Measurements from ENCODE around the gene KNDC1. TPM values are rescaled to one million over a fixed set of nuclear protein-coding genes. Genes with fewer than 3 reads are reported as not detected.

The KNDC1 gene
- total RNA-seq, 3 donors from 2014 or later: 0.98 to 2.3 TPM; not detected in 1

GRCh38 chr10:133211959-133212852 lies 52.2 kb downstream of the KNDC1 start:
- Histone ChIP-seq H3K27ac (no peak overlapping the region), H3K9me3 (peaks cover 0 to 4% of the 10 kb centered on the region in 2 donors), H3K4me3 (no peak overlapping the region), H3K4me1 (no peaks in the 10 kb centered on the region), H3K36me3 (no peaks in the 10 kb centered on the region), H3K27me3 (peaks cover 0 to 22% of the 10 kb centered on the region in 2 donors)
- intact Hi-C loops (cut with DNase I; ENCODE audit: low total_unique reads): no loop called here
- DNase-seq (ENCODE audit: low spot score in 2 of 2): no peak
- TF ChIP-seq POLR2A (IDR thresholded peaks at IDR 0.05): no peak
- TF ChIP-seq CTCF (IDR thresholded peaks at IDR 0.05): no peak
- TF ChIP-seq POLR2AphosphoS5 (IDR thresholded peaks at IDR 0.05): no peak

DNA sequence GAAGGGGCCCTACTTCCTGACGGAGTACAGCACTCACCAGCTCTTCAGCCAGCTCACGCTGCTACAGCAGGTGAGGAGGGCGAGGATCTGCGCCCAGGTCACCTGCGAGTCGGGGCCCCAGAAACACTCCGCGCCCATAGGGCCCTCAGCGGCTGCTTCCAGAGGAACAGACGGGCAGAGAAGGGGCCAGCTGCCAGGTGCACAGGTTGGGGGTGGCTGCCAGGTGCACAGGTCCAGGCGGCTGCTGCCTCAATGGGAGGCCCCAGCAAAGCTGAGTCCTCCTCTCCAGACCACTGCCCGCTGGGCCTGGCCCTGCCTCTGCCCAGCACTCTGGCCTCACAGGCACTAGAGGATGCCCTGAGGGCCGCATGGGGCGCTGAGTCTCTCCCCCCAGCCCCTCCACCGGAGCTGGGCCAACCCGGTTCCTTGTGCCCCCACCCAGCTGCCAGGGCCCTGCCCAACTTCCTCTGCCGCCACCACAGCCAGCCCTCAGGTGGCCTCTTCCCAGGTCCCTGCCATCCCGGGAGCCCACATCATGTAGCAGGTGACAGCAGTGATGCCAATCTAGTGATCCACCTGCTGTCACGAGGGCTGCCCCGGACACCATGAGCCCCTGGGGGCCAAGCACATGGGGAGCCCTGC lies 53.0 kb downstream of the KNDC1 start:
- no peak for DNase-seq (ENCODE audit: low spot score in 2 of 2)
- peaks cover 0 to 24% of the 10 kb centered on the region in 2 donors for H3K27me3 ChIP-seq
- H3K27ac ChIP-seq: no peak overlapping the region
- intact Hi-C loops (cut with DNase I; ENCODE audit: low total_unique reads): no loop called here
- H3K36me3 ChIP-seq: no peaks in the 10 kb centered on the region
- H3K4me1 ChIP-seq: no peaks in the 10 kb centered on the region
- H3K4me3 ChIP-seq: no peak overlapping the region
- TF ChIP-seq CTCF (IDR thresholded peaks at IDR 0.05) (no peak), POLR2A (IDR thresholded peaks at IDR 0.05) (no peak), POLR2AphosphoS5 (IDR thresholded peaks at IDR 0.05) (no peak)
- H3K9me3 ChIP-seq: peaks cover 0 to 1% of the 10 kb centered on the region in 2 donors

DNA sequence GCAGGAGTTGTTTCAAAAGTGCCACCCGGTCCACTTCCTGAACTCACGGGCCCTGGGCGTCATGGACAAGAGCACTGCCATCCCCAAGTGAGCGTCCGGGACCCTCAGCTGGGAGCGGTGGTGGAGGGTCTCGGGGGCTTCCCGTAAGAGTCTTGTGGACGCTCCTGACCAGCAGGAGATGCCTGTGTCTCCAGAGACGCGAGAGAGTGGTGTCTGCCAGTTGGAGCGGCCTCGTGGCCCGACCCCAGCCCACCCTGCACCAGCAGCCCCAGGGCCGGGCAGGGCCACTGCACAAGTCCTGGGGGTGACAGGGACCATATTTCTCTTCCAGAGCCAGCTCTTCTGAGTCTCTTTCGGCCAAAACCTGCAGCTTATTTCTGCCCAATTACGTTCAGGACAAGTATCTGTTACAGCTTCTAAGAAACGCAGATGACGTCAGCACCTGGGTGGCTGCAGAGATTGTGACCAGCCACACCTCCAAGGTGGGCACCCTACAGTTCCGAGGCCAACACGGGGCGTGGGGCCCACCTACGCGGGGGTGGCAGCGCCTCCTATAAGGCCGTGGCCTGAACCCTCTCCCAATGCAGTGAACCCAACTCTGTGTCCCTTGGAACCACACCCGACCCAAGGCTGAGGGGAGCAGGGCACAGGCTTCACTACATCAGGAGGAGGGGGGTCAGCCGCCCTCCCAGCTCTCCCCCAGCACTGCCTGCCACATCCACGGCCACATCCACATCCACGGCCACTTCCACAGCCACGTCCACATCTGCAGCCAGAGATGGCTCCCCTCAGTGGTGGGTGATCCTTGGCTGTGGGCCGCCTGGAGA lies 53.8 kb downstream of the KNDC1 start:
- no peak for TF ChIP-seq POLR2A (IDR thresholded peaks at IDR 0.05)
- no peak for TF ChIP-seq POLR2AphosphoS5 (IDR thresholded peaks at IDR 0.05)
- no peak for TF ChIP-seq CTCF (IDR thresholded peaks at IDR 0.05)
- Histone ChIP-seq H3K27ac (no peak overlapping the region), H3K27me3 (peaks cover 0 to 33% of the 10 kb centered on the region in 2 donors), H3K36me3 (no peaks in the 10 kb centered on the region), H3K9me3 (no peaks in the 10 kb centered on the region), H3K4me3 (no peak overlapping the region), H3K4me1 (no peaks in the 10 kb centered on the region)
- DNase-seq (ENCODE audit: low spot score in 2 of 2): no peak
- intact Hi-C loops (cut with DNase I; ENCODE audit: low total_unique reads): no loop called here

GRCh38 chr10:133214468-133215410 lies 54.7 kb downstream of the KNDC1 start:
- intact Hi-C loops (cut with DNase I; ENCODE audit: low total_unique reads): no loop called here
- no peak for DNase-seq (ENCODE audit: low spot score in 2 of 2)
- no peak overlapping the region for H3K4me3 ChIP-seq
- no peak for TF ChIP-seq CTCF (IDR thresholded peaks at IDR 0.05)
- TF ChIP-seq POLR2A (IDR thresholded peaks at IDR 0.05): no peak
- no peak for TF ChIP-seq POLR2AphosphoS5 (IDR thresholded peaks at IDR 0.05)
- H3K4me1 ChIP-seq: no peaks in the 10 kb centered on the region
- H3K36me3 ChIP-seq: no peaks in the 10 kb centered on the region
- H3K27ac ChIP-seq: no peak overlapping the region
- peaks cover 0 to 42% of the 10 kb centered on the region in 2 donors for H3K27me3 ChIP-seq
- no peaks in the 10 kb centered on the region for H3K9me3 ChIP-seq
